Effector memory CD4-positive, alpha-beta T cell (primary cell): ENCODE measurements around the gene HYCC1.

ENCODE experiments used
- DNase-seq, 3 donors: peaks; one replicate each; pipeline ENCODE4 v3.0.0-alpha.2; 2020
- H3K27ac ChIP-seq: 2 replicates; pipeline ENCODE4 v1.7.0; 2013; ENCODE audit warnings: mild to moderate bottlenecking, low read length, moderate library complexity; ENCODE audit not compliant: insufficient read depth, poor library complexity, severe bottlenecking
- H3K27me3 ChIP-seq: replicated peaks from 2 replicates; pipeline ENCODE4 v1.7.0; 2013; ENCODE audit warnings: mild to moderate bottlenecking, low read length; ENCODE audit not compliant: insufficient read depth, control insufficient read depth, poor library complexity, severe bottlenecking
- H3K36me3 ChIP-seq: 2 replicates; pipeline ENCODE4 v1.7.0; 2013; ENCODE audit warnings: mild to moderate bottlenecking, low read length, moderate library complexity; ENCODE audit not compliant: control insufficient read depth, insufficient read depth
- H3K4me1 ChIP-seq: 2 replicates; pipeline ENCODE4 v1.7.0; 2013; ENCODE audit warnings: low read length, mild to moderate bottlenecking; ENCODE audit not compliant: control insufficient read depth, insufficient read depth, poor library complexity, severe bottlenecking
- H3K4me3 ChIP-seq: 2 replicates; pipeline ENCODE4 v1.7.0; 2013; ENCODE audit warnings: low read length, low read depth, mild to moderate bottlenecking; ENCODE audit not compliant: insufficient read depth, poor library complexity, severe bottlenecking
- H3K9me3 ChIP-seq: 2 replicates; pipeline ENCODE4 v1.7.0; 2013; ENCODE audit warnings: mild to moderate bottlenecking, low read length, moderate library complexity; ENCODE audit not compliant: control insufficient read depth

HYCC1 gene

DNA sequence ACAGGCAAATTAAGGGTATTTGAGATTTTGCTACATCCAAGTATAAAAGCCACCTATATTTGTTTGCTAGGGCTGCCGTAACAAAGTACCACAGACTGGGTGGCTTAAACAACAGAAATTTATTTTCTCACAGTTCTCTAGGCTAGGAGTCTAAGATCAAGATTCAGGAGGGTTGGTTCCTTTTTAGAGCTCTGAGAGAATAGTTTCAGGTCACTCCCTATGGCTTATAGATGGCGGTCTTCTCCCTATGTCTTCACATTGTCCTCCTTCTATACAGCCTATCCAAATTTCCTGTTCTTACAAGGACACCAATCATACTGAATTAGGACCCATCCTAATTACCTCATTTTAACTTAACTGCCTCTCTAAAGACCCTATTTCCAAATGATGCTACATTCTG is 11.2 kb downstream of the HYCC1 start:
- H3K27me3 ChIP-seq = no peaks in the 10 kb centered on the region
- H3K4me1 ChIP-seq = no peaks in the 10 kb centered on the region
- H3K27ac ChIP-seq = no peak overlapping the region
- no peak overlapping the region for H3K4me3 ChIP-seq
- DNase-seq = no peak
- H3K9me3 ChIP-seq = no peaks in the 10 kb centered on the region
- H3K36me3 ChIP-seq = no peaks in the 10 kb centered on the region

DNA sequence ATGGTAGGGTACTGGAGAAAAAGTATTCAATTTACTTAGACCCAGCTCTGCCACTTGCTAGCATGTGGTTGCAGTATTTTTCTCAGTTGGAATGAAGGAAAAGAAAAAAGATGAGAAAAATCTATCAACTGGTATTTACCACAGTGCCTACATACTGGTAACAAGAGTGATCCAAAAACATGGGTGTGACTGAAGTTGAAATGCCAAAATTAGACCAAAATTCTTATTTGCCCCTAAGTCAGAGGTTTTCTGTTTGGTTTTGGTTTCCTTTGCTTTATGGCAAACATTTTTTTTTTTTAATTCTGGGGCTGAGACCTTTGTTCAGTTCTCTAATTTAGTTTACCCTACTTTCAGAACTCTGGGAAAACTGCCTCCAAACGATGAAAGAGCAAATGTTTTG is 12.3 kb downstream of the HYCC1 start:
- no peak for DNase-seq
- Histone ChIP-seq H3K27me3 (no peaks in the 10 kb centered on the region), H3K9me3 (no peaks in the 10 kb centered on the region), H3K4me3 (no peak overlapping the region), H3K36me3 (no peaks in the 10 kb centered on the region), H3K4me1 (no peaks in the 10 kb centered on the region), H3K27ac (no peak overlapping the region)

DNA sequence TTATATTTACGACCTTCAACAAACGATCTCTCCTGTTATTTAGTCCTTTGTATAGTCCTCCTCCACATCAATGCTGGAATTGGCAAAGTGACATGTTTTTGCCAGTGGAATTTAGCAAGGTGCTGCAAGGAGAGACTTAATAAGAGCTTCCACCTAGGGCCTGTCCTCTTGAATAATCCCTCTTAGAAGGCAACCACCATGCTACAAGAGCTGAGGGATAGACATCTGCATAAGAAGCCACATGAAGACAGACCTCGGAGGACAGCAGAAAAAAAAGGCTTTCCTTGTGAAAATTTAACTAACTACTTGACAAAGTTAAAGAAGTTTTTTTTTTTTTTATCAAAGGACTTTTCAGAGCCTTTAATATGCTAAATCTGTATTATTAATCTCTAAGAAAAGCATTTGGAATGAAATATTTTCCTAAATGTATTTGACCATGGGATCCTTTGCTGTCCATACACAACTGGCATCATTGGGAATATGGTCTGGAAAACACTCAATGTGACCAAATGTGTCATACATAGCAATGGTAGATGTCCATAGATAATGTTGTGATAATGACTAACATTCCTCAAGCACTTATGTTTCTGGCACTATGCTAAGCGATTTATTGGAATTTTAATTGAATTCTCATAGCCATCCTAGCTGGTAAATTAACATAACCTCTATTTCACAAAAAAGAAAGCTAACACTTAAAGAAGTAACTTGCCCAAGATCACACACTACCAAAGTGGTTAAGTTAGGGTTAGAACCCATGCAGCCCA is 13.2 kb downstream of the HYCC1 start:
- H3K27me3 ChIP-seq = no peaks in the 10 kb centered on the region
- no peaks in the 10 kb centered on the region for H3K36me3 ChIP-seq
- no peak overlapping the region for H3K27ac ChIP-seq
- no peaks in the 10 kb centered on the region for H3K9me3 ChIP-seq
- no peak overlapping the region for H3K4me3 ChIP-seq
- no peak for DNase-seq
- H3K4me1 ChIP-seq = no peaks in the 10 kb centered on the region

DNA sequence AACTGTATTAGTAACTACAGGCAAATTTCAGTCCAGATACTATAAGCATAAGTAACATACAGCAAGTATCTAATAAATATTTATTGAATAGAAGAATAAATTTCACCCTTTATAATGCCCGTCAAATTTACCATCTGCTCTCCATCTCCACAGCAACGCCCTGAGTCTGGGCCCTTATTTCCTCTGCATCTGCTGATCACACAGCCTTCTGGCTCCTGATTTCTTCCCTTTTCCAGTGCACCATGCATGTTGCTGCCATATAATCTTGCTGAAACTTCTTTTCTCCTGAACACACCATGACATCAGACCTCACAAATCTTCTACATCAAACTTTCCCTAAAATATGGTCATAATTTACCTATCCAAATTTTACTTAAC is 15.4 kb downstream of the HYCC1 start:
- no peaks in the 10 kb centered on the region for H3K27me3 ChIP-seq
- H3K9me3 ChIP-seq = no peaks in the 10 kb centered on the region
- DNase-seq = no peak
- H3K36me3 ChIP-seq = no peaks in the 10 kb centered on the region
- H3K4me1 ChIP-seq = no peaks in the 10 kb centered on the region
- H3K4me3 ChIP-seq = no peak overlapping the region
- no peak overlapping the region for H3K27ac ChIP-seq

DNA sequence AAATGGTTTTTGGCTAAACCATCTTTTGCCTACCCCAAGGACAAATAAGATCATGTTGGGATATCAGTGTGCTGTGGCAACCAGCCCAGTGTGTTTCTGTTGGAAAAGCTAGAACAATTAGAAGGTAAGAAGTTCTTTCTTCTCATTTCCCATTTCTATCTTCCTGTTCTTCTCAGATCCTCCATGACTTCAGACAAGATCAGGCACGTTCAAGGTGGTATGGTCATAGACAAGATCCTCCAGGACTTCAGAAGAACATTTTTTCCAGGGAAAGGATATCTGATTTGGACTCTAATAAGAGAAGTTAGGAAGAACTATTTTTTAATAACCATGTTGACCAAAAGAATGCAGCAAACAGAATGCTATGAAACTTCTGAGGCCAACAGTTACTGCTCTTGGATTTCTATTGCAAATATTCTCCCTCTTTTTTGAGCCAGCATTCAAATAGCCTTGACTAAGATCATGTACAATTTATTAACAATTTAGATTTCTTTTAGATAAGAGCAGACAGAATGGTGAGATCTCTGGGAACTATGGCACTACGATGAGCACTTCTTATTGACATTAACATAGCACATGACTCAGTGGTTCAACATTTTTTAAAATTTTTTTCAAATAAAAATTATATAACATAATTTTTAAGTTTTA is 15.9 kb downstream of the HYCC1 start:
- no peak for DNase-seq
- Histone ChIP-seq H3K27me3 (no peaks in the 10 kb centered on the region), H3K27ac (no peak overlapping the region), H3K36me3 (no peaks in the 10 kb centered on the region), H3K4me1 (no peaks in the 10 kb centered on the region), H3K9me3 (no peaks in the 10 kb centered on the region), H3K4me3 (no peak overlapping the region)

DNA sequence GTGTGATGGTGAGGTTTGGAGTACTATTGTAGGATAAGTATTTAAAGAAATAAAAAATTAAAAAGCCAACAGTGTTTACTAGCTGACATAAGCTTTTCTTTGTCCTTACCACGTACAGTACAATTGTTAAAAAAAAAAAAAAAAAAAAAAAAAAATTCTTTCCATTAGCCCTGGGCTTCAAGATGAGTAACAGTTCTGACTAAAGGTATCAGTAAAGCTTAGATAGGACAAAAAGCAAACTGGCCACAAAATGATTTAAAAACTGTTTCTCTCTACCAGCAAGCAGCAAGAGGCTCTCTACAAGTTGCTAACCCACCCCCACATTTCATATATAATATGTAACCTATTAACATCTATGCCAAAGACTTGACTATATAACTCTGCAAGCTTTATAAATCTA is 17.5 kb downstream of the HYCC1 start:
- no peak for DNase-seq
- Histone ChIP-seq H3K27me3 (no peaks in the 10 kb centered on the region), H3K27ac (no peak overlapping the region), H3K9me3 (no peaks in the 10 kb centered on the region), H3K4me3 (no peak overlapping the region), H3K36me3 (no peaks in the 10 kb centered on the region), H3K4me1 (no peaks in the 10 kb centered on the region)

DNA sequence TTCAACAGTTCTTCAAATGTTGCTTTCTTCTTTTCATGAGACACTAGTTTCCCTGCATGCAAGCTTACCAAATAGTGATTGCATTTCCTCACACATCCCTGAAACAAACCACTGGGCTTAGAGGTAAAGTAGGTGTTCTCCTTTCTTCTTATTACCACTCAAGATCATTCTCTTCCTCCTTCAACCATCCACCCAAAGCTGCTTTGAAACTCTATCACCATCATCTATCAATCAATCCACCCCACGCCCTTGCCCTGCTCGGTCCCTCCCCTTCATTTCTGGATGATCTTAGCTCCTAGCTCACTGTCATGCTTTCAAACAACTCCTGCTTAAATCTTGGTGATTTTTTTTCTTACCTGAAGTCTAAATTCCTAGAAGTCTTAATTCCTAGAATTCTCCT is 18.9 kb downstream of the HYCC1 start:
- Histone ChIP-seq H3K27ac (no peak overlapping the region), H3K4me3 (no peak overlapping the region), H3K36me3 (no peaks in the 10 kb centered on the region), H3K4me1 (no peaks in the 10 kb centered on the region), H3K27me3 (no peaks in the 10 kb centered on the region), H3K9me3 (no peaks in the 10 kb centered on the region)
- DNase-seq = no peak

DNA sequence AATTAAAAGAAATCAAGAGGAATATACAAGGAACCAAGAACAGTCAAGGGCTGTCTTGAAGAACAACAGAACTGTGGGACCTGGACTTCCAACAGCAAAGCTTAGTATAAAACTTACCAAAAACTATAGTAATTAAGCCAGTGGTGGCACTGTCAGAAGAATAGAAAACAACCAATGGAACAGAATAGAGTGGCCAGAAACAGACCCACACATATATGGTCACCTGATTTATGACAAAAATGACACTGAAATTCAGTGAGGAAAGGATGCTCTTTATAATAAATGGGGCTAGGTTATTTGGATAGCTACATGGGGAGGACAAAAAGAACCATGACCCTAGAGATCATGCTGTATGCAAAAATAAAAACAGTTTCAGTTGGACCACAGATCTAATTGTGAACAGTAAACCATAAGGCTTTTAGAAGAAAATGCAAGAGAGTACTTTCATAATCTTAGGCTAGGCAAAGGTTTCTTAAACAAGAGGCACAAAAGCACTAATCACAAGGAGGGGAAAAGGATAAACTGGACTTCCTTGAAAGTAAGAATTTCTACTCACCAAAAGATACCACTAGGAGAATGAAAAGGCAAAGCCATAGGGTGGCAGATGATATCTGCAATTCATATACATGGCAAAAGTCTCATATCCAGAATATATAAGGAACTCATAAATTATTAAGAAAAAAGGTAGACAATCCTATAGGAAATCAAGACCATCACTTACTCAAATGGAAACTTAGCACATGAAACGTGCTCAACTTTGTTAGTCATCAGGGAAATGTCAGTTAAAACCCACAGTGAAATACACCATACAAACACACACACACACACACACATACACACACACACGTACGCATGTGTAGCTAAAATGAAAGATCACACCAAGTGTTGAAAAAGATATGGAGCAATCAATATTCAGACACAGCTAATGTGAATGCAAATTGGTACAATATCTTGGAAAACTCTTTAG is 20.8 kb downstream of the HYCC1 start:
- Histone ChIP-seq H3K36me3 (no peaks in the 10 kb centered on the region), H3K4me3 (no peak overlapping the region), H3K9me3 (no peaks in the 10 kb centered on the region), H3K27me3 (no peaks in the 10 kb centered on the region), H3K27ac (no peak overlapping the region), H3K4me1 (no peaks in the 10 kb centered on the region)
- DNase-seq = no peak

DNA sequence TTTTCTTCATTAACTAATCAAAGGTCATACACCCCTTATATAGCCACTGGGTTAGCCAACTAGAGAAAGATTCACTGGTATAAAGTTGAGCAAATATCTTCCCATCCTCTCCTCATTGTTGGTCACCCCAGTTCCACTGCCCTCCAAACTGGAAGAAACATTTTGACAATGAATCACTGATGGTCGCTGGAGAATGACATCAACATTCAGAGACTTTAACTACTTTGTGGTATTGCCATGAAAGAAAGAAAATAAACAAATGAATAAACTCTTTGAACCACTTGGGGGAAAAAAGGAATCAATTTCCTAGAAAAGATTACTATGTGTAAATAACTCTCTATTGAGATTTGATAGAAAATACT is 23.4 kb downstream of the HYCC1 start:
- Histone ChIP-seq H3K9me3 (no peaks in the 10 kb centered on the region), H3K36me3 (no peaks in the 10 kb centered on the region), H3K27me3 (no peaks in the 10 kb centered on the region), H3K4me3 (no peak overlapping the region), H3K27ac (no peak overlapping the region), H3K4me1 (no peaks in the 10 kb centered on the region)
- no peak for DNase-seq
